ENCODE measurements around the gene LAMA3.
"Not testable (repeated sequence)": the region's sequence is repeated elsewhere in the genome, so short reads cannot be mapped to it uniquely, and the experiment has no call there.

The LAMA3 gene

DNA sequence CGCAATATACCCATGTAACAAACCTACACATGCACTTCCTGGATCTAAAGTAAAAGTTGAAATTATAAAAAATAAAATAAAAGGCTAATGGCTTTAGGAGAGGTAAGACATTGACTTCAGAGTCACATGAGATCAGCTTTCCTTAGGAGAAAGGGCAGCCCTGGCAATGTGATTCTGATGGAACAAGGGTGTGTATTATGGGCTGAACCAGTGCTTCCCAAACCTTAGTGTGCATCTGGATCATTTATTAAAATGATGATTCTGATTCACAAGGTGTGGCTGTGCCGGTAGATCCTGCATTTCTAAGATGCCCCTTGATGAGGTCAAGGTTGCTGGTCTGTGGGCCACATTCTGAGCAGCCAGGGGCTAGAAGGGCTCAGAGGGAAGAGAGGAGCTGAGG is 42.6 kb downstream of the LAMA3 start:
- DNase-seq (ENCODE audit: low read depth, low spot score): no peak

DNA sequence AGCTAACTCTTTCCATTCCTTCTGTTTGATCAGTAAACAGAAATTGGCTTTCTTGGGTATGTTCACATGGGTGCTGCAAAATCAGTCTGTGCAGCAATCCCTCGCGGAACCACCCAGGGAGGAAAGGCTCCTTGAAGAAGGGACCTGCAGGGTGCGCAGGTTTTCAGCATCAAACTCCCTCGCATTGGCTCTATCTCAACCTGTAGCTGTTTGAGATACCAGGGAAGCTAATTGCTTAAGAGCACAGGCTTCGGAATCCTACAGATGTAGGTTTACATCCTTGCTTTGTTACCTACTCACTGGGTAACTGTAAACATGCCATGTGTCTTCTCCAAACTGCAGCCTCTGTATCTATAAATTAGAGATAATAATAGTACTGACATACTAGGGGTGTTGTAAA is 43.2 kb downstream of the LAMA3 start:
- no peak for DNase-seq (ENCODE audit: low read depth, low spot score)

DNA sequence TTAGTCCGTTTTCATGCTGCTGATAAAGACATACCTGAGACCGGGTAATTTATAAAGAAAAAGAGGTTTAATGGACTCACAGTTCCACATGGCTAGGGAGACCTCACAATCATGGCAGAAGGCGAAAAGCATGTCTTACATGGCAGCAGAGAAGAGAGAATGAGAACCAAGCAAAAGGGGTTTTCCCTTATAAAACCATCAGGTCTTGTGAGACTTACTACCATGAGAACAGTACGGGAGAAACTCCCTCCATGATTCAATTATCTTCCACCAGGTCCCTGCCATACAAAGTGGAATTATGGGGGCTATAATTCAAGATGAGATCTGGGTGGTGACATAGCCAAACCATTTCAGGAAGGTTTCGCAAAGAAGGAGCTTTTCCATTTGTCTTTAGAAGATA is 44.0 kb downstream of the LAMA3 start:
- not testable (repeated sequence) for DNase-seq (ENCODE audit: low read depth, low spot score)

DNA sequence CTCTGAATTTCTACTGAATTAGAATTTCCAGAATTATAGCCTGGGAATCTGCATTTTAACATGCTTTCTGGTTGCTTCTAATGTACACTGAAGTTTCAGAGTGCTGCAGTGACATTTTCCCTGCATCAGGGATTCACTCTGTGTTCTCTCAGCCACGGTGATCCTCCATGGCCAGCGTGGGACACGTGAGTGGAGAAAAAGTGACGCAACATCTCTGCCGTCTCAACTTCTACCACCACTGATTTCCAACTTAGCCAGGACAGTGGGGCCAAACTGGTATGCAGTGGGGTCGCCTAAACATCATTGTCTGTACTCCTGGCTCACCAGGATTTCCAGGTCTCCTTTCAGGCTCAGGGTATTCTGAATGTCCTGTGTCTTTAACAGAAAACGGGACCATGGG is 44.6 kb downstream of the LAMA3 start:
- DNase-seq (ENCODE audit: low read depth, low spot score): no peak

DNA sequence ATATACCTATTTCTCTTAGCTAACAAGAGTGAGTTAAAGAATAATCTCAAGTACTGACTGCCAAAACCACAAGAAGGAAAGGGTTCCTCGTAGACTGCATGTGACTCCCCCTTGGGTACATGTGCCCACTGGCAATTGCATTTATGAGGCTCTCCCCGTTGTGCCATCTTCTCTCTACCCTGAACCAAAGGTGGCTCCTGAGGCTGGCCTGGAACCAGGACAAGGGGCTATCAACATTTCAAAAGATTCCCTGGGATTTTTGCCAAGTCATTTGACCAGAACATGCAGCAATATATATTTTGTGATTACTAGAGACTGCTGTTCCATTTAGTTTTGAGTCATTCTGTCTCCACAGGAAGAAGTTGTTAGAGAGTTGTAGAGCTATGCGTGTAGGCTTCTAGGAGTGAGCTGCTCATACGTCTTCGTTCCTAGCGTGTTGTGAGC is 45.8 kb downstream of the LAMA3 start:
- DNase-seq (ENCODE audit: low read depth, low spot score): no peak

DNA sequence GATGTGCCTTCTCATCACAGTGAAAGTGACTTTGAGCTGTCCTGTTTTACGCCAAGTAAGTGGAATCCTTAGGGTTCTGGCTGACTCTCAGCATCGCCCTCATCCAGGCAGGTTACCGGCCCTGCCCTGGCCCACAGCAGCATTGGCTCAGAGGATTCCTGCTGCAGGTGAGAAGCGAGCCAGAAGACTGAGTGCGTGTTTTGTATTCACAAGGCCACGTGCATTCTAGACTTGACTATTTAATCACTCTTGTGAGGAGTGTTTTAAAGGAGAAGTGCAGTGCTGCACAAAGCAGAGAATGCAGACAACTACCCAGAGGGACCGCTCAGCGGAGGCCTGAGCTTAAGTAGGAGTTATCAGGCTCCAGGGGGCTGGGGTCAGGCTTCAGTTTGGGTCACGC is 48.3 kb downstream of the LAMA3 start:
- no peak for DNase-seq (ENCODE audit: low read depth, low spot score)

DNA sequence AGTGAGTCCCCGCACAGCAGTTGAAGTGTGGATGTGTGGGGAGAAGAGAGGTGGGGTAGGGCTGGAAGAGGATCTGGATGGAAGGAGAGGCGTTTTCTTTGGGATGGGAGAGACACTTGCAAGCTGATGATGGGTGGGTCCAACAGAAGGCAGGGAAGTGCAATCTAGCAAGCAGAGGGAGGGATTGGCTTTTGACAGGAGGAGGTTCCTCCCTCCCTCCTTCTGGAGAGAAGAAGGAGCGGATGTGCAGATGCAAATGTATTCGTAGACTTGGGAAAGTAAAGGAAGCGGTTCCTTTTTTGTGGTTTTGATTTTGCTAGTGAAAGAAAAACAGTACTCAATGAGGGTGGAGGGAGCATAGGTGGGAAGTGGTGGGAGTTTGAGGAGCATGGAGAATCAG is 48.9 kb downstream of the LAMA3 start:
- DNase-seq (ENCODE audit: low read depth, low spot score): no peak

DNA sequence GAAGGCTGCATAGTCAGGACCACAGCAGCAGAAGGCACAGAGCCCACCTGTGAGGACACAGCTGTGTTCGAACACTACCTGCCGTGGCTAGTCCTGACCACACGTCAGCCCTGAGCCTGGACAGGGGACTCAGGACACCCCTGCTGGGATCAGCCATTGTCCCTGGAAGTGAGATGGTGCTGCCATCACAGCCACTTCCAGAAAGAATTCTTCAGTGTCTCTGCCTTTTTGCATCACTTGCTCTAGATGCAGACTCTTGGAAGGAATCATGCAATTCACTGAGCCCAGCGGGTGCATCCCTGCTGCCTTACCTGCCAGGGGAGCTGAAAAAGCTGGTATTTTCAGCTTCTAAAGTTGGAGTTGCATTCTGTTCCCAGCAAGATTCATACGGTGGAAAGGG is 49.3 kb downstream of the LAMA3 start:
- DNase-seq (ENCODE audit: low read depth, low spot score): no peak

DNA sequence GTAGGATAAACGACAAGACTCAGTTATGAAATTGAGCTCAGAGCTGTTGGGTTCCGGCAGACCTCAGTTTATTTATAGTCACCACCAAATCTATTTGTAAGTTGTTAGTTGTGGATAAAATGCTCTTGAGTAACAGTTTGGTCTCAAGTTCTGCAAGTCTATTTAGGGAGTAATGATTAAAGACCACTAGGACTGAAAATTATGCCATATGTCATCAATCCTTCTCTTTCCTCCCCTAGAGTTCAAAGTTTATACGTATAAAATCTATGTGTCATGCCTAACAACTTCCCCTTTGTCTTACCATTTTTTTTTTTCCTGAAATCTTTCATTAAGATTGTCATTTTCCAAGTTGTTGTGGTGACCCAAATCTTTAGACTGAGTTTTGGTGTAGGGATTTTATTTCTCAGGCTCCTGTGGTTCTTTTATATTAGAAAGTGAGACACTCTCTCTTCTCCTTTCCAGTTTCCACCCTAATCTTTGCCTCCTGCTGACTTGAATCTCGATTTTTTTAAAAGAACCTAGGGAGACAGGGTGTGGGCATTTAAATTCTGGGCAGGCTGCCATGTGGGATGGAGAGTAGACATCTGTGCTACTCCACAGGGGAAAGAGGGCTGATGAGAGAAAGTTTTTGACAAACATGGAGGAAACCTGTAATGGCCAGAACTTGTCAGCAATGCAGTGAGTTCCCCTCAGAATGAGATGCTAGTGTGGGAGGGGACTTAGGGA is 51.0 kb downstream of the LAMA3 start:
- no peak for DNase-seq (ENCODE audit: low read depth, low spot score)

DNA sequence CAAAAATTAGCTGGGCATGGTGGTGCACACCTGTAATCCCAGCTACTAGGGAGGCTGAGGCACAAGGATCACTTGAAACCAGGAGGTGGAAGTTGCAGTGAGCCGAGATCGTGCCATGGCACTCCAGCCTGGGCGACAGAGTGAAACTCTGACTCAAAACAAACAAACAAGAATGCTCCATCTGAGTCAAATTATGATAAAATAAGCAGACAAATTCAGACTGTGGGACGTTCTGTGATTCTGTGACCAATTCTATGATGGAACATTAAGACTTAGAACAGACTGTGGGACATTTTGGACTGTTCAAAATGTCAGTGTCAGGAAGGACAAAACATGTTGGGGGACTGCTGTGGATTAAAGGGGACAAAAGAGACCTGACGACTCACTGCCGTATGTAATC is 52.7 kb downstream of the LAMA3 start:
- not testable (repeated sequence) for DNase-seq (ENCODE audit: low read depth, low spot score)

DNA sequence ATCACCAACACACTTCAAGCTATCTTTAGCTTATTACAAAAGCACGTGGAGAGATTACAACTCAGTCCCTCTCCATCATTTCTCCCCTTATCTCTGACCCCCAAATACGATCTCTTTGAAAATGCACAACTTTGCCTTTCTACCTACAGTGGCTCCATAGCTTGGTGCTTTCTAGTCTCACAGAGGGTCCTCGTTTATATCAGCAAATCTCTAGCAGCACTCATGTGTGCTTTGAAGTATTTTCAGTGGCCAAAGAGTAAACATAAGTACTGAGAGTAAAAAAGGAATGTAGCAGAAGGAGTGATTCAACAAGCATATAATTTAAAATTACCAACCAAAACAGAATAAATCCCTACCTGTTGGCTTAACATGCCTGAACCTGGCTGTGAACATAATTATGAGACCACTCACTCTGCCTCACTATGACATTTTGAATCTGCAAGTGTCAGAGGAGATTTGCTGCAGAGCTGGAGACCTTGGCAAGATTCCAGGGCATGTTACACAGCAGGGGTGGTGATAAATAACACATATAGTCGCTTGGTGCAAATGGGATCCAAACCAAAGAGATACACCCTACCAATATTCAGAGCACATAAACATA is 54.6 kb downstream of the LAMA3 start:
- no peak for DNase-seq (ENCODE audit: low read depth, low spot score)

DNA sequence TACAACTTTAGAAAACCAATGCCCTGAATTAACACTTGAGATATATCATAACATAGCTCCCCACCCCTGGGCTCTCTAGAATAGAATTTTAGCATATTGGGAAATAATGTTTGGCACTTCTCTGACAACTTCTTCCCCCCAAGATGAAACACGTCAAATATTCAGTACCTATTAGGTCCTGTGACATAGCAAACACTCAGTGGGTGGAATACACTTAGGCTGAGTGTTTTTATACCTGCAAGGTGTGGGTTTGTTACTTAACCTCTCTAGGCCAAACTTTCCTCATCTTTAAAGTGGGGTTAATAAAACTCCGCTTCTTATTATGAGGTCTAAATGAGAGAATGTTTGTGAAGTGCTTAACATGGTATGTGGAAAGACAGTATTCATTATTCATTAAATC is 56.1 kb downstream of the LAMA3 start:
- DNase-seq (ENCODE audit: low read depth, low spot score): no peak

DNA sequence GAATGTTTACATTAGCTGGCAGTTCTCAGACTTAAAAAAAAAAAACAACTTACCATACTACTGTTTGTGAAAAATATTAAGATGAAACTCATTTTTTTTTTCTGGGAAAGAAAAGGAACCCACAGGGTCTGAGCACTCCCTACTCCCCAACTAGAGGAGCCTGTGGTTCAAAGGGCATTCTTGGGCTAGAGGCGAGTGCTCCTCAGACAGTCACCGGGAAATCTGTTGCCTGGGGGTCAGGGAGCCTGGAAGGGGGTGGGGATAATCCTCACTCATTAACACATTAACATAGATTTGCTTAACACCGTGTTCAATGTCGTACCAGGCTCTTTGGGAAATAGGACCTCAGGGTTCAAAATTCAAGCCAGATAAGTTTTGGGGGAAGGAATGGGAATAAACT is 57.6 kb downstream of the LAMA3 start:
- DNase-seq (ENCODE audit: low read depth, low spot score): no peak

DNA sequence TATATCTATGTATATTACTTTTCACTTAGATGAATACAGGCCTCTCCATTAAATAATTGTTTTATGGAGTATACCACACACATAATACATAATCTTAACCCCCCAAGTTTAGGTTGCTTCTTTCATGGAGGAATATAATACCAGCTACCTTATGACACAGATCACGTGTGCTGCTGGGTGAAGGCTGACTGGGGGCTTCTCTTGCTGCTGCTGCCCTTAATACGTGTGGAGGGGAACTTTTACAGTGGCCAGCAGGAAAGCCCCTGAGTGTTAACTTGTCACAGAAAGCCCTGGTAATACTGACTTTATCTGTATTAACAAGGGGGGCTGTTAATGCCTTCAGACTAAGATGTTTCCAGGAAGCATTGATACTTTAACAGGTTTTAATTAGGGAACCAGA is 63.1 kb downstream of the LAMA3 start:
- DNase-seq (ENCODE audit: low read depth, low spot score): no peak

DNA sequence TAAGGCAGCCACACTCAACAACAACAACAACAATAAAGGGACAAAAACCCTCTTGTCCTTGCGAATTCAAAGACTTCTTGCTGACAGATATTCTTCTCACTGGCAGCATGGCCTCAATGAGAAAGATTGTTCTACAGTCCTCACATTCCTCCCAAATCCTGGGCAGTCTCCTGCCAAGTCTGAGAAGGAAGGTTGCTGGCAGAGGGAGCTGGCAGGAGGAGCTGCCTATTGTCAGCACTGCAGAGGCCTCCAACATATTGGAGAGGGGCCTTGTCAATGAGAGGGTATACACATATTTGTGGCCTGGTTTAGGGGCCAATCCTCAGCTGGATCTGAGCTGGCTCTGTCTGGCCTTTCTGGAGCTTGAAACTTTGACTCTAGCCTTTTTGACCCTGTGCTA is 63.5 kb downstream of the LAMA3 start:
- no peak for DNase-seq (ENCODE audit: low read depth, low spot score)

DNA sequence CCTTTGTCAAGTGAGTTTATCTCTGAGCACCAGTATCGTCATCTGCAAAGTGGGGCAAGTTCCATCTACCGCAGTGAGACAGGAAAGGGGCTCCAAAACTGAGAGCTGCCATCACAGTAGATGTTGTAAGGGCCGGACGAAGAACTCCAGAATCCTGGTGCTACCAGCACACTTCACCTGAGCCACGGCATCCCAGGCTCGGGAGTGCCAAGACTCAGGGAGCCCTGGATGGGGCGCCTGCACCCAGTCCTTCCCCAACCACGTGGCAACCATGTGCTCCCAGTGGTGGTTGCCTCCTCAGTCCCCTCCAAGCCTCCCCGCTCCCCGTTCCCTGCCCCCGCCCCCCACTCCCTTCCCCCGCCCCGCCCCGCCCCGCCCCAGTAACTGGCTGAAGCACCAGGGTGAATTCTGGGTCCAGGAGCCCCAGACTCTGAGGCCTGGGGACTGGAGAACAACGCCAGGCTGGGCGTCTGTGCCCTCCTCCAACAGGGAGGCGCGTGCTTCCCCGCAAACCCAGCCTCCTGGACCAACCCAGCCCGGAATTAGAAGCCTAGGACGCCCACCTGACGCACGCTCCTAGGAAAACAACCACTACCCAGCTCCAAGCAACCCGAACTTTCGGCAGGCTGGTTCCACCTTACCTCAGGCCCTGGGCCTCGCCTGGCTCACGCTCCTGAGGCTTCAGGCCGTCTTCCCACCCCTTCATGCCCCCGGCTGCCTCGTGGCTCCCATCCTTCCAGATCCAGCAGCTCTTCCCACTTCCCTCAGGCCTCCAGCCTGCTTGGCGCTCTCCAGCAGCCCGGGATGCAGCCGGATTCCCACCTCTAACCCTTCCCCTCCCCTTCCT is 67.6 kb downstream of the LAMA3 start:
- DNase-seq (ENCODE audit: low read depth, low spot score): peak; percentile 7

DNA sequence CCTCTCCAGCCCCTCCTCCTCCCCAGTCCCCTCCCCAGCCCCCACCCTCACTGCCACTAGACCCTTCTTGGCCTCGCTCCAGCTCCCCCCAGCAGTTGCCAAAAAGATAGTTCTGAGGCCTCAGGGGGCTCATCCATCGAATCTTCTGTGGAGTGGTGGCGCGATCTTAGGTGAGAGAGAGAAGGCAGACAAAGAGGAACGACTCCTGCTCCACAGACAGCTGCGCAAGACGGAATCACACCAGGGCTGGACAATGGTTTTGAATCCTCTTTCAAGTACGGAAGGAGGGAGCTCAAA is 68.1 kb downstream of the LAMA3 start:
- no peak for DNase-seq (ENCODE audit: low read depth, low spot score)

DNA sequence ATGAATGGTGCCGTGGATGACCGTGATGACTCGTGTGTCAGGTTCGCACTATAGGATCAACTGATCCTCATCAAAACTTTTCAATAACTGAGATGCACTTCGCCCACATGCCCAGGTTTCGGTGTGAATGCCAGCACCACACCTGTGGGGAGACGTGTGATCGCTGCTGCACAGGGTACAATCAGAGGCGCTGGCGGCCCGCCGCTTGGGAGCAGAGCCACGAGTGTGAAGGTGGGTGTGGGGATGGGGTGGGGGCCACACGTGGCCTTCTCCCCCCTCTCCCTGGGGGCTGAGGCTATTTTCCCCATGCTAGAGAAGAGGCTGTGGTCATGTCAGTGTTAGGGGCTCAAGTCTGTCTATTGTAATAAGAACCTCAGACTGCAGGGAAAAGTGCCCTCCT is 69.0 kb downstream of the LAMA3 start:
- no peak for DNase-seq (ENCODE audit: low read depth, low spot score)

DNA sequence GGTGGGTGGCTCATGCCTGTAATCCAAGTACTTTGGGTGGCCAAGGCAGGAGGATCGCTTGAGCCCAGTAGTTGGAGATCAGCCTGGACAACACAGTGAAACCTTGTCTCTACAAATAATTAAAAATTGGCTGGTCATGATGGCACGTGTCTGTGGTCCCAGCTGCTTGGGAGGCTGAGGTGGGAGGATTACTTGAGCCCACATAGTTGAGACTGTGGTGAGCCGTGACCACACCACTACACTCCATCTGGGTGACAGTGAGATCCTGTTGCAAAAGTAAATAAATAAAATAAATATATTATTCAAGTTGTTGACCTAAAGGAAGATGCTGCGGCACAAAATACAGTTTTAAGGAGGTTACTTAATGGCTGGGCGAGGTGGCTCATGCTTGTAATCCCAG is 72.7 kb downstream of the LAMA3 start:
- no peak for DNase-seq (ENCODE audit: low read depth, low spot score)

DNA sequence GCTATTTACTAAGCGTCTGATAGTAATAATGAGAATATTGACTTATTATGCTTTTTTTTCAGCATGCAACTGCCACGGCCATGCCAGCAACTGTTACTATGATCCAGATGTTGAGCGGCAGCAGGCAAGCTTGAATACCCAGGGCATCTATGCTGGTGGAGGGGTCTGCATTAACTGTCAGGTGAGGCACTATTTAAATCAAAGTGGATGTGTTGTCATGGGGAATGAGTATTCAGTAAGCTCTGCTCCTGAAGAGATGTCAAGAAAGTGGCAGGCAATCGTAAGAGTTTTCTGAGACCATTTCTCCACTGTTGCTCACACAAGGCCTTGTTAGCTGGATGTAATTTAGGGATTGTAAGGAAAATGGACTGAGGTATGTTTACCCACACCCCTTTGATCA is 74.1 kb downstream of the LAMA3 start:
- DNase-seq (ENCODE audit: low read depth, low spot score): no peak

DNA sequence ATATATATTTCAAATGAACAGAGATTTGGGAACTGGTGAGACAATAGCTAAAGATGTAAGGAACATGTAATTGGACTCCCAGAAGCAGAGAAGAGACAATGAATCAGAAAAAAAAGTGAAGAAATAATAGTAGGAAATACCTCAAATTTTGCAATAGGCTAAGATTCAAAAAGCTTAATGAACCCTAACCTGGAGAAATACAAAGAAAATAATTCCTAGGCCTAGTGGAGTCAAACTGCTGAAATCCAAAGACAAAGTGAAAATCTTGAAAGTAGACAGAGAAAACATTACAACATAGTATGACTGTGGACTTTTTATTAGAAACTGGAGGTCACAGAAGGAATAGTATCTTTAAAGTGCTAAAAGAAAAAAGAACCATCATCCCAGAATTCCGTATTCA is 76.7 kb downstream of the LAMA3 start:
- no peak for DNase-seq (ENCODE audit: low read depth, low spot score)

DNA sequence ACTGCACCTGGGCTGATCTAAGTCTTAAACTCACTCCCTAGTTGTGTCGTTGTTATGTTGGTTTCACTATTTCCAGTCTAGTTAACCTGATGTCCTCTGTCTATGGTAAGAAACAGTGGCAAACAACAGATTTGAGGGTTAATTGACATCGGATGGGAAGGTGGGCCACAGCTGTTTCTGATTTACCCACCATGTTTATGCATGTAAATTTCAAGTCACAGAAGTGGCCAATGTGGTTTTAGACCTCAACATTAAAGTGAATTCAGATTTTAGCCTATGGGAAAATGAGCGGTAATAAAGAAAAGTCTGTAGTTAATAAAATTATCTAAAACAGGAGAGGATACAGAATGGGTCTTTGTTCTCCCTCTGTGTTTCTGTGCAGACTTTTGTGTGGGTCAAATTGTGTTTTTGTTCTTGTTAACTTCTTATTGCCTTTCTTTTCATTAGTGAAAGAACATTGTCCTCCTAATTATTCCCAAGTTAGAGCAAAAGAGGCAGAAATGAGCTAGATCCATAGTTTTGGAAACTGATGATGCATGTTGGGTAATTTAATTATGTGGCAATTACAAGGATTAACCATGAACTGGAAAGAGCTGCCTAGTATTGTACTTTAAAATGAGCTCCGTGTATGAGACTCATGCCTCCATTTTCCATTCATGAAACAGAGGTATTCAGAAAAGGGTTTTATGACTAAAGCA is 83.2 kb downstream of the LAMA3 start:
- no peak for DNase-seq (ENCODE audit: low read depth, low spot score)

Measured in iPS DF 19.7 (cell line).